ENCODE data around the gene NNT.
"Not testable (repeated sequence)": the region's sequence is repeated elsewhere in the genome, so short reads cannot be mapped to it uniquely, and the experiment has no call there.

Gene NNT

GRCh38 chr5:43728581-43728980 lies 125.6 kb downstream of the NNT start:
- no peak for DNase-seq

GRCh38 chr5:43729846-43730478 lies 127.0 kb downstream of the NNT start:
- DNase-seq, result no peak

- DNase-seq, result no peak
These were observed 127.9 kb downstream of the NNT start for GRCh38 chr5:43730832-43731342.

GRCh38 chr5:43731573-43731972 lies 128.6 kb downstream of the NNT start:
- DNase-seq, result no peak

DNA sequence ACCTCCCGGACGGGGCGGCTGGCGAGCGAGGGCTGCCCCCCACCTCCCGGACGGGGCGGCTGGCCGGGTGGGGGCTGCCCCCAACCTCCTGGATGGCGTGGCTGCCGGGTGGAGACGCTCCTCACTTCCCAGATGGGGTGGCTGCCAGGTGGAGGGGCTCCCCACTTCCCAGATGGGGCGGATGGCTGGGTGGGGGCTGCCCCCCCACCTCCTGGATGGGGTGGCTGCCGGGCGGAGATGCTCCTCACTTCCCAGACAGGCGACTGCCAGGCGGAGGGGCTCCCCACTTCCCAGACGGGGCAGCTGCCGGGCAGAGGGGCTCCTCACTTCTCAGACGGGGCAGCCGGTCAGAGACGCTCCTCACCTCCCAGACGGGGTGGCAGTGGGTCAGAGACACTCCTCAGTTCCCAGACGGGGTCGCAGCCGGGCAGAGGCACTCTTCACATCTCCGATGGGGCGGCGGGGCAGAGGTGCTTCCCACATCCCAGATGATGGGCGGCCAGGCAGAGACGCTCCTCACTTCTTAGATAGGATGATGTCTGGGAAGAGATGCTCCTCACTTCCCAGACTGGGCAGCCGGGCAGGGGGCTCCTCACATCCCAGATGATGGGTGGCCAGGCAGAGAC lies 143.1 kb downstream of the NNT start:
- not testable (repeated sequence) for DNase-seq

- DNase-seq, result no peak
These were observed 147.8 kb downstream of the NNT start for GRCh38 chr5:43750809-43751208.

DNA sequence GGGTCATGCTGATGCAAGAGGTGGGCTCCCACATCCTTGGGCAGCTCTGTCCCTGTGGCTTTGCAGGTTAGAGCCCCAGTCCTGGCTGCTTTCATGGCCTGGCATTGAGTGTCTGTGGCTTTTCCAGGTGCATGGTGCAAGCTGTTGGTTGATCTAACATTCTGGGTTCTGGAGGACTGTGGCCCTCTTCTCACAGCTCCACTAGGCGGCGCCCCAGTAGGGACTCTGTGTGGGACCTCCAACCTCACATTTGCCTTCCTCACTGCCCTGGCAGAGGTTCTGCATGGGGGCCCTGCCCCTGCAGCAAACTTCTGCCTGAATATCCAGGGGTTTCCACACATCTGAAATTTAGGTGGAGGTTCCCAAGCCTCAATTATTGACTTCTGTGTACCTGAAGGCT lies 150.1 kb downstream of the NNT start:
- DNase-seq, result no peak
